CD4-positive, alpha-beta T cell treated with Interferon alpha-2 for 1 hour (primary cell): ENCODE results near the gene ZBTB2.
"Not testable (repeated sequence)": the region's sequence is repeated elsewhere in the genome, so short reads cannot be mapped to it uniquely, and the experiment has no call there.

Experiments used
- DNase-seq, 2 donors: peaks; one replicate each; pipeline ENCODE4 v3.0.0-alpha.2; 2020 to 2022

Gene ZBTB2

DNA sequence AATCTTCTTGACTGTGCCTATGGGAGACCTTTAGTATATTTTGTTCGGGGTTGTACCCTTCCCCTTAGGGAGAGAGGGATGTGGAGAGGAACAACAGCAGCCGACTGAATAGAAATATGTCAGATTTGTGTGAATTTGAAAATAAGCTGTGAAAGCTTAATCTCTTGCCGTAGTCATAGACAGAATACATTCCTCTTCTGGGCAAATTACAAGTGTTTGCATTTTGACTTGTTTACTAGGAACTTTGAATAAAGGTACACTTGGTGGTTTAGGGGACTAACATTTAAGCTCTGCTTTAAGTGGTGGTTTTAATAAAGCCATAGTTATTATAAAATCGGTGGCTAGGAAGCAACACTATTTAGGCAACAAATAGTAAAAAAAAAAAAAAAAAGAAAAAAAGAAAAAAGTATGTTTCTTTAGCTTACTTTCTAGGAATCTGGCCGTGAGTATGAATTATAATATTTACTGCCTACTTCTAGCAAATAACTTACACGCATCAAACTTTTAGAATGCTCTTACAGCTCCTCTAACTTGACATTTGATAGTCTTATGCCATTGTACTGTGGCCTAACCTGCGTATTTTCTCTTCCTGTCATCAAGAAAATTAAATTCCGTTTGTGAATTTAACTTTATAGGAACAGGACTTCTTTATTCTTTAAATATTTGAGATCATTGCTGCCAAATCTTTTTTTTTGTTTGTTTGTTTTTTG lies 65.1 kb downstream of the ZBTB2 start:
- DNase-seq, result no peak

GRCh38 chr6:151325075-151326050 lies 66.0 kb downstream of the ZBTB2 start:
- peak; percentile 23 to 25 for DNase-seq

DNA sequence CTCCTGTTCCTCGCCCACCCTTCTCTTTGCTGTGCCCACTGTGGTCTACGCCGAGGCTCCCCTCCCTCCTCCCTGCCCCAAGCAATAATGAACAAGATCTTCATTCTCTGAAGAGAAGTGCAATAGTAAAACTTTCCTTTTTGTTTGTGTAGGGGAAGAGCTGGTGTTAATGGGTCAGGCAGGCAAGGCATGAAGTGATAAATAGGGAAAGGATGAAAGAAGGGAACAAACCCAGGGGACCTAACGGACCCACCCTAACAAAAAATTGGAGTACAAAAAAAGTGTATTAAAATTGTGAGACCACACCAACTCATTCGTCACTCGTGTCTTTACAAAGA lies 66.9 kb downstream of the ZBTB2 start:
- DNase-seq, result no peak

DNA sequence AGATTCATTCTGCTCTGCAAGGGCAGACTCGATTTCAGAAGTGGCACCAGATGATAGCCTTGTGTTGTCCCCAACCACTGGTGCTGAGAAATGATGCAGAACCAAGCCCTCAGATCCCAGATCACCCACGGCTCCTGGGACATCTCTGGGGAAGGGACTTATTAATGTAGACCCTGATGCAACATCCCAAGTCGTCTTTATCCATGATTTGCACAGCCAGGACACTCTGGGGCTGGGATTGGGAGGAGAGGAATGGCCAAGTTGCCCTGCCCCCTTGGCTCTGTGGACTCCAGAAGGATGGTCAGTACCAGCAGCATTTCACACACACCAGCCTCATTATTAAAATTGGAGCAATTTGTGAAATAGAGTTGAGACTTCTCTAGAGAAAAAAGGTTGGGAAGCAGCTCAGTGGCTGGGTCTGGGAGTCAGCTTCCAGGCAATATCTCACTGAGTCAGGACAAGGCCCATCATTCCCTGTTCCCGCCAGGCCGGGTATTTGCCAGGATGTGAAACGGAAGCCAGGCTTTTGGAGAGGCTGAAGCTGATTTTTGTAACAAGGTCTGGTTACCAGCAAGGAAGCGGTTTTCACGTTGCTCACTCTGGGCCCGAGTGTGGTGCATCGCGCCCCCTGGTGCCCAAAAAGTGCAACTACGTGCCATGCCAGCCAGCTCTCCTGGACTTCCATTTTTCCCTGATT lies 67.4 kb downstream of the ZBTB2 start:
- DNase-seq, result peak; percentile 60 to 74

DNA sequence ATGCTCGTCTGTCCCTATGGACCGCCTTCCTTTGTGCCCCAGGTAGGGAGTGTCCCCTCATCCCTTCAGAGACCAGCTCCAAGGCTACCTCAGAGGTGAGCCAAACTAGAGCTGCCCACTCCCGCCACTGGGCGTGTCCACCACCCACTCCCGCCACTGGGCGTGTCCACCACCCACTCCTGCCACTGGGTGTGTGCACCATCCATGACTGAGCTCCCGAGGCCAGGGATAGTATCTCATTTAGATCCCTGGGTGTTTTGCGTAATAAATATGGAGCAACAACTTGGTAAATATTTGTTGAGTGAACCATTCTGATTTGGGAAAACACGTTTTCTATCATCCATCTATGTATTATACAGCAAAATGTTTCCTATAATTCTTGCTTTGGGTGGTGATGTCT lies 68.8 kb downstream of the ZBTB2 start:
- no peak for DNase-seq

DNA sequence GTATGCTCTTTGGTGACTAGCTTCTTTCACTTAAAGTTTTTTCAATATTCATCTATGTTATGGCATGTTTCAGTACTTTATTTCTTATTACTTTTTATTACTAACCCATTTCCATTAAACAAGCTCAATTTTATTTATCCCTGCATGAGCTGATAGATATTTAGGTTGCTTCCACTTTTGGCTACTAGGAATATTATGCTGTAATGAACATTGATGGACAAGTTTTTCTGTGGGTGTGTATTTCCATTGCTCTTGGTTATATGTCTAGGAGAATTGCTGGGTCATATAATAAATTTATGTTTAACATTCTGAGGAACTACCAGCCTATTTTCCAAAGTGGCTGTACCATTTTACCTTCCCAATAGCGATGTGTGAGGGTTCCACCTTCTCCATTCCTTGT lies 69.9 kb downstream of the ZBTB2 start:
- no peak for DNase-seq

GRCh38 chr6:151320140-151320539 lies 71.2 kb downstream of the ZBTB2 start:
- DNase-seq, result no peak

- DNase-seq, result no peak
Measured at GRCh38 chr6:151317995-151318365, 73.4 kb downstream of the ZBTB2 start.

DNA sequence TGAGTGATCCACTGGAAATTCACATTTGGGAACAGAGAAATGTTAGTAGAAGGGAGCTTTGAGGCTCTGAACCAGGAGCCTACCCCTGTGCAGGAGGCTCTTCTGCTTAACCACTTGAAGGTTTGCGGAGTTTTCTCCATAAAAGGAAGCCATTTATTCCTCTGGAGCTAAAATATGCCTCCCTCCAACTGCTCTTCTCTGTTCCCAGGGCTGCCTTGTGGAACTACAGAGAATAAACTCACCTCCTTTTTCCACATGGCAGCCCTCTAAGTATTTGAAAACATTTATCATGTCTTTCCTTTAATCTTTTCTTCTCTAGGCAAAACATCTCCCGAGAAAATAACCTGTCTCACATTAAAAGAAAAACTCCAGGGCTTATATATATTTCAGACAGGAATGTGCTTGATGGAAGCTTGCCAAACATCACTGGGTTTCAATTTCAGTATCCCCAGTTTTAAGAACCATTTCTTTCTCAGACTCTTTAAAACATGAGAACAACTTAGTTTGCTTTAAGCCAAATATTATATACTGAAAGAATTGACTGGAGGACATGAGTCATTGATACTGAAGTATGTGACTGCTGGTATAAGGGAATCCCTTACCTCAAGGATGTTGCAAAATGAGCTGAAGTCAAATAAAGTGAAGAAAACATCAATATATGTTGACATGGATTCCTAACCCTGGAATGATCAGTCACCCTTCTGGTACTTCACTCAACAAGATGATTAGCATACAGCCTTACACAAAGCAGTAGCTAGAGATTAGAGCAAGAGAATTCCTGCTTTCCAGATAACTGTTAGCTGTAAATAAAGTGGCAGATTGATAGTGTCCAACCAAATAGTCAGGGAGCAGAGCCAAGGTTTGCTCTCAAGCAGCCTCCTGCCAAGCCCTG lies 74.0 kb downstream of the ZBTB2 start:
- no peak for DNase-seq

DNA sequence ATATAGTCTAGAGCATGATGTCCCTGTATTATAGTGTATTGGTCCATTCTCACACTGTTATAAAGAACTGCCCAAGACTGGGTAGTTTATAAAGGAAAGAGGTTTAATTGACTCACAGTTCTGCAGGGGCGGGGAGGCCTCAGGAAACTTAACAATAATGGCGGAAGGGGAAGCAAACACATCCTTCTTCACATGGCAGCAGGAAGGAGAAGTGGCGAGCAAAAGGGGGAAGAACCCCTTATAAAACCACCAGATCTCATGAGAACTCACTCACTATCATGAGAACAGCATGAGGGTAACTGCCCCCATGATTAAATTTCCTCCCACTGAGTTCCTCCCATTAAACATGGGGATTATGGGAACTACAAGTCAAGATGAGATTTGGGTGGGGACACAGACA lies 75.7 kb downstream of the ZBTB2 start:
- not testable (repeated sequence) for DNase-seq
